GM12891 (cell line): ENCODE measurements around the gene PDGFRA.
A peak's percentile ranks its signal among the peaks of the same experiment; 100 is the strongest.
"Not testable (repeated sequence)": the region's sequence is repeated elsewhere in the genome, so short reads cannot be mapped to it uniquely, and the experiment has no call there.

Experiments
- DNase-seq: peaks from one replicate; pipeline ENCODE4 v3.0.0; 2011; ENCODE audit warnings: low spot score; ENCODE audit not compliant: insufficient read length
- FAIRE-seq: peaks from 2 replicates; lab custom pipeline; 2011; peaks lifted over from hg19 to GRCh38; lab: Jason Lieb, UNC
- PAX5 ChIP-seq: IDR thresholded peaks from 2 replicates; pipeline ENCODE4 v1.6.1; 2011; ENCODE audit warnings: low read length, moderate library complexity, mild to moderate bottlenecking; ENCODE audit not compliant: insufficient read depth, severe bottlenecking
- POLR2A ChIP-seq: IDR thresholded peaks from 2 replicates; pipeline ENCODE4 v1.6.1; 2011; ENCODE audit warnings: low read depth, low read length, control low read depth
- POLR2AphosphoS5 ChIP-seq: IDR thresholded peaks from 2 replicates; pipeline ENCODE4 v1.6.1; 2011; ENCODE audit warnings: low read depth, low read length, control low read depth
- POU2F2 ChIP-seq: IDR thresholded peaks from 2 replicates; pipeline ENCODE4 v1.6.1; 2011; ENCODE audit warnings: low read depth, mild to moderate bottlenecking, control low read depth, low read length, moderate library complexity
- SPI1 ChIP-seq: IDR thresholded peaks from 2 replicates; pipeline ENCODE4 v1.6.1; 2011; ENCODE audit warnings: low read depth, low read length, control low read depth
- TAF1 ChIP-seq: IDR thresholded peaks from 2 replicates; pipeline ENCODE4 v1.6.1; 2011; ENCODE audit warnings: low read depth, low read length, control low read depth

The PDGFRA gene

DNA sequence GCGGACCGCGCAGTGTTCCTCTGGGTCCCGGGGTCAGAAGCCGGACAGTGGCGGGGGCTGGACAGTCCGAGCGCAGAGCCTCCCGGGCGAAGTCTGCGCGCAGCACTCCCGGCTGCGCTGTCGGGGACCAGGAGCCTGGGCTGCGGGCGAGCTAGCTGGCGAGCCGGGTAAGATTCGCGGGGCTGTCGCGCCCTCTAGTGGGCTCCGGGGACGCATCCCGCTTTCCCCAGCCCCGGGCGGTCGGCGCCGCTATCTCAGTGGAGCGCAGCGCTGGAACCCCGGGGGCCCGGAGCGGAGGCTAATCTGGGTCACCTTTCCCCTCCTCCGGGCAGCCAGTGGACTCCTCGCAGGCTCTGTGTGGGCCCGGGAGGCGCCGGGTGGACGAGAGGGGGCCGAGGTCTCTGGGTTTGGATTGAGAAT, 4.2 kb downstream of the PDGFRA start:
- DNase-seq (peak; percentile 89), FAIRE-seq (peak; percentile 83)
- TF ChIP-seq TAF1, result no peak
- TF ChIP-seq POLR2AphosphoS5, result no peak
- peak; percentile 15 for TF ChIP-seq PAX5
- no peak for TF ChIP-seq SPI1
- TF ChIP-seq POLR2A, result no peak
- TF ChIP-seq POU2F2, result 0 out of 2 replicates have a peak, but pooled peaks have one; percentile 18

- FAIRE-seq, result peak; percentile 84
Measured at GRCh38 chr4:54233697-54234496, 4.8 kb downstream of the PDGFRA start.

DNA sequence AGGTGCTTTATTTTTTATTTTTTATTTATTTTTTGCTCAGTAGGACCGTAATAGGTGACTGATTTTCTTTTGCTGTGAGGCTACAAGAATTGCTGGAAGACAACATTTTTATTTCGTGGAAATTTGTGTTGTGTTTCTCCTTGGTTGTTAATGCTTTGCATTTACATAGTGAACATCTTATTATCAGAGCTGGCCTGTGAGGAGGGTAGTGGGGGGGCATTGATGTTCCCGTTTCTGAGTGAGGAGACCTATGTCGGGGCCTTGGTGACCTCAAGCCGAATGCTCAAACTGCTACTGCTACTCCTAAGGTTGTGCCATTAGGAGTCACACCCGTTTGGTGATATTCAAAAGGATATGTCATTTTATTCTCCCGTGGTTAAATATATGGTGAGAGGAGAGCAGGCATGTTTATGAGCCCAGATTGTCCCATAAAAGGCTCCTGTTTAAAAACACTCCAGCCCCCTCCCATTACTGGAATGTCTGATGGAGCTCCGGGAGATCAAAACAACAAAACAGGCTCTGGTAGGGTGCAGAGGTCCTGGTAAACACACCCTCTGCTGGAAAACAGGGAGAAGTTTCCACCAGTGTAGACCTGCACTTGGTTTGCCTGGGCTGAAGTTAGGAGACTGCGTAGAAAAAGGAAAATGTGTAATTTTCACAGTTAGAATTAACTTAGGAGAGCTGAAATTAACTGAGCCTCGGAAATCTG, 5.6 kb downstream of the PDGFRA start:
- DNase-seq (no peak), FAIRE-seq (no peak)

More at GRCh38 chr4:54233697-54234496, 4.8 kb downstream of the PDGFRA start:
- peak; percentile 52 for DNase-seq
- TF ChIP-seq POLR2AphosphoS5, result no peak
- TF ChIP-seq POU2F2, result no peak

DNA sequence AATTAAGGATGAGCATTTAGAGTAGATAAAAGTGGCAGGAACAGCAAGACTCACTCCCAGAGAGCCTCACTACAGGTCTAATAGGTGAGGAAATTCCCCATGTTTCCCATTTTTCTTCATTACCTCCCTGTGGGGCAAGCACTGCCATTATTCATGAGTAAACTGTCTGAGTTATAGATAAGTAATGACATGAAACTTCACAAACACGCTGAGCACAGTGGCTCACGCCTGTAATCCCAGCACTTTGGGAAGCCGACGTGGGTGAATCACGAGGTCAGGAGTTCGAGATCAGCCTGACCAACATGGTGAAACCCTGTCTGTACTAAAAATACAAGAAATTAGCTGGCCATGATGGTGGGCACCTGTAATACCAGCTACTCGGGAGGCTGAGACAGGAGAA, 7.2 kb downstream of the PDGFRA start:
- DNase-seq, FAIRE-seq: not testable (repeated sequence)

More for the DNA sequence above, 5.6 kb downstream of the PDGFRA start:
- TF ChIP-seq TAF1 (no peak), POU2F2 (no peak)

GRCh38 chr4:54237770-54238169, 8.7 kb downstream of the PDGFRA start:
- no peak for TF ChIP-seq POLR2AphosphoS5
- TF ChIP-seq SPI1, result no peak
- TF ChIP-seq TAF1, result no peak
- TF ChIP-seq POLR2A, result no peak
- no peak for TF ChIP-seq PAX5
- no peak for TF ChIP-seq POU2F2
- FAIRE-seq (no peak), DNase-seq (no peak)

DNA sequence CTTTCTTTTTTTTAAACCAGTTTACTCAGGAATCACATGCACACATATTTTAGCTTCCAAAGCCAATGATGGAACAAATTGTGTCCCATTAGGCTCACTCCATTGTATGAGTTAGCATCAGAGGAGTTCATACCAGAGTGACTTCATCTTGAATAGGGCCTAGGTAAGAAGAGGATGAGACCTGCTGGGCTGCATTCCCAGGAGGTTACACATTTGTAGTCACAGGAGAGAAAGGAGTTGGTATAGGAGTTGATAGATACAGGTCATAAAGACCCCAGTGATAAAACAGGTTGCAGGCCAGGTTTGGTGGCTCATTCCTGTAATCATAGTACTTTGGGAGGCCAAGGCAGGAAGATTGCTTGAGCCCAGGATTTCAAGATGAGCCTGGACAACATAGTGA, 9.3 kb downstream of the PDGFRA start:
- TF ChIP-seq POLR2A (no peak), POU2F2 (no peak), TAF1 (no peak), PAX5 (no peak), POLR2AphosphoS5 (no peak), SPI1 (no peak)
- DNase-seq (no peak), FAIRE-seq (no peak)

DNA sequence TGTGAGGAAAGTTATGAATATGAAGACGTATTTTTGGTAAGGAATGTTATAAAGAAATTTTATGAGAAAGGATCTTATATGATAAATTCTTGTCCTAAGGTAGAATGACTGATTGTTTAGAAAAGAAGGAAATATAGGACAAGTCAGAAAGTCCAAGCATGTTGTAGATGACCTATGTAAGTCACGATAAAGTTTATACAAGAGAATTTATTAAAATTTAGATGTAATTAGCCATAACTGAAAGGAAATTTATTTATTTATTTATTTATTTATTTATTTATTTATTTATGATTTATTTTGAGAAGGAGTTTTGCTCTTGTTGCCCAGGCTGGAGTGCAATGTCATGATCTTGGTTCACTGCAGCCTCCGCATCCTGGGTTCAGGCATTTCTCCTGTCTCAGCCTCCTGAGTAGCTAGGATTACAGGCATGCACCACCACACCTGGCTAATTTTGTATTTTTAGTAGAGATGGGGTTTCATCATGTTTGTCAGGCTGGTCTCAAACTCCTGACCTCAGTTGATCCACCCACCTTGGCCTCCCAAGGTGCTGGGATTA, 12.3 kb downstream of the PDGFRA start:
- not testable (repeated sequence) for DNase-seq, FAIRE-seq

DNA sequence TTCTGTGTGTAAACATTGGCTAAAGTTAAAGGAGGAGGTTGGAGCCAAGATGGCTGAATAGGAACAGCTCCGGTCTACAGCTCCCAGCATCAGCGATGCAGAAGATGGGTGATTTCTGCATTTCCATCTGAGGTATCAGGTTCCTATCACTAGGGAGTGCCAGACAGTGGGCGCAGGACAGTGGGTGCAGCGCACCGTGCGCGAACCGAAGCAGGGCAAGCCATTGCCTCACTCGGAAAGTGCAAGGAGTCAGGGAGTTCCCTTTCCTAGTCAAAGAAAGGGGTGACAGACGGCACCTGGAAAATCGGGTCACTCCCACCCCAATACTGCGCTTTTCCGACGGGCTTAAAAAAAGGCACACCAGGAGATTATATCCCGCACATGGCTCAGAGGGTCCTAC, 14.4 kb downstream of the PDGFRA start:
- not testable (repeated sequence) for DNase-seq, FAIRE-seq

DNA sequence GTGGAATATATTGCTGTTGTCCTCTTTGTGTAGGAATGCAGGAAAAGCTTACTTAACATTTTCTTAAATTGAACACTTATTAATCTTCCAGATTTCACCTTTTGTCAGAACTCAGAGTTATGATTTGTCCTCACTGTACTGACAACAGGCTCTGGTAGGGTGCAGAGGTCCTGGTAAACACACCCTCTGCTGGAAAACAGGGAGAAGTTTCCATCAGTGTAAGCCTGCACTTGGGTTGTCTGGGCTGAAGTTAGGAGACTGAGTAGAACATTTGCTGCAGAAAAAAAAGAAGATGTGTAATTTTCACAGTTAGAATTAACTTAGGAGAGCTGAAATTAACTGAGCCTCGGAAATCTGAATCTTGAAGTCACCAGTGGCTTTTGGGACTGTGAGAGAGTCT, 23.2 kb downstream of the PDGFRA start:
- not testable (repeated sequence) for FAIRE-seq, DNase-seq

GRCh38 chr4:54254116-54254914, 25.2 kb downstream of the PDGFRA start:
- TF ChIP-seq POU2F2 (no peak), PAX5 (no peak), POLR2A (no peak), TAF1 (no peak), POLR2AphosphoS5 (no peak), SPI1 (no peak)
- FAIRE-seq (no peak), DNase-seq (no peak)
